NB4 (cell line): ENCODE data around the gene B4GALNT4.

ENCODE experiments used
- CTCF ChIP-seq: IDR thresholded peaks from one replicate; pipeline ENCODE4 v1.5.1; 2012; ENCODE audit warnings: low read depth, low read length
- MAX ChIP-seq: IDR thresholded peaks from 2 replicates; pipeline ENCODE4 v1.6.1; 2011; ENCODE audit warnings: low read depth, low read length
- POLR2A ChIP-seq: IDR thresholded peaks from 2 replicates; pipeline ENCODE4 v1.6.1; 2011; ENCODE audit warnings: mild to moderate bottlenecking; ENCODE audit not compliant: insufficient read length; ENCODE audit errors: extremely low read depth

- no peak for TF ChIP-seq POLR2A
- no peak for TF ChIP-seq CTCF
- no peak for TF ChIP-seq MAX
Measured at GRCh38 chr11:418343-419247, 49.3 kb downstream of the B4GALNT4 start.
